Peyer's patch (tissue), 4 donors: Measurements from ENCODE around the gene GPR180. TPM values are rescaled to one million over a fixed set of nuclear protein-coding genes. Genes with fewer than 3 reads are reported as not detected.

Source experiments
- DNase-seq, 3 donors: peaks; one replicate each; pipeline ENCODE4 v3.0.0-alpha.2; 2017 to 2019
- H3K27ac ChIP-seq, 4 donors: fragments of 200-600 bp; sonication (generic); one replicate each; pipeline ENCODE4 v1.5.1; 2016 to 2019
- H3K27me3 ChIP-seq, 2 donors: fragments of 200-600 bp; sonication (generic); one replicate each; pipeline ENCODE4 v1.5.1; 2019
- H3K36me3 ChIP-seq, 3 donors: fragments of 200-600 bp; sonication (generic); one replicate each; pipeline ENCODE4 v1.5.1; 2016 to 2019
- H3K4me1 ChIP-seq, 4 donors: fragments of 200-600 bp; sonication (generic); one replicate each; pipeline ENCODE4 v1.5.1; 2016 to 2019
- H3K4me3 ChIP-seq, 4 donors: fragments of 200-600 bp; sonication (generic); 1 replicate in 3 of 4; 2 replicates in 1 of 4; pipeline ENCODE4 v1.5.1; 2016 to 2019; ENCODE audit warnings: mild to moderate bottlenecking in 1 of 4
- H3K9me3 ChIP-seq, 4 donors: fragments of 200-600 bp; sonication (generic); one replicate each; pipeline ENCODE4 v1.5.1; 2016 to 2019; ENCODE audit warnings: mild to moderate bottlenecking in 1 of 4
- CTCF ChIP-seq, 6 experiments: fragments of 450-650 bp in 4 of 6; fragments of 200-600 bp in 2 of 6; sonication (generic) in 1 of 6; IDR thresholded peaks; one replicate each; pipeline ENCODE4 v1.5.1; 2017 to 2019; ENCODE audit warnings: antibody characterized with exemption in 6 of 6, mild to moderate bottlenecking in 3 of 6, moderate library complexity in 1 of 6
- POLR2A ChIP-seq, 2 donors: fragments of 450-650 bp; IDR thresholded peaks; one replicate each; pipeline ENCODE4 v1.5.1; 2017; ENCODE audit warnings: antibody characterized with exemption in 2 of 2, mild to moderate bottlenecking in 2 of 2, moderate library complexity in 2 of 2
- small RNA-seq, 2 donors: library from RNA; depleted of rRNA; stranded (forward); fragments of <200 nt; gene quantifications; one replicate each; pipeline ENCODE3, GENCODE V24; 2016
- total RNA-seq, 4 donors: library from RNA; depleted of rRNA; stranded (reverse); fragments of >200 nt; gene quantifications; one replicate each; pipeline ENCODE4 v1.1.0, GENCODE V29; 2016

GPR180 gene
- total RNA-seq, 4 donors from 2014 or later: 1.8 to 5.0 (median 3.5) TPM

- Histone ChIP-seq H3K4me3 (no peak overlapping the region), H3K4me1 (no peaks in the 10 kb centered on the region), H3K36me3 (no peaks in the 10 kb centered on the region), H3K27me3 (no peaks in the 10 kb centered on the region), H3K9me3 (no peaks in the 10 kb centered on the region), H3K27ac (no peak overlapping the region)
- no peak for DNase-seq
- no peak for TF ChIP-seq CTCF (IDR thresholded peaks at IDR 0.05)
- no peak for TF ChIP-seq POLR2A (IDR thresholded peaks at IDR 0.05)
These were observed 77.2 kb downstream of the GPR180 start for GRCh38 chr13:94678845-94679244.

GRCh38 chr13:94679614-94680013 is 78.0 kb downstream of the GPR180 start:
- TF ChIP-seq POLR2A (IDR thresholded peaks at IDR 0.05) (no peak), CTCF (IDR thresholded peaks at IDR 0.05) (no peak)
- Histone ChIP-seq H3K9me3 (no peaks in the 10 kb centered on the region), H3K36me3 (no peaks in the 10 kb centered on the region), H3K27me3 (no peaks in the 10 kb centered on the region), H3K4me1 (no peaks in the 10 kb centered on the region), H3K27ac (no peak overlapping the region), H3K4me3 (no peak overlapping the region)
- DNase-seq: no peak

GRCh38 chr13:94682229-94682628 is 80.6 kb downstream of the GPR180 start:
- Histone ChIP-seq H3K36me3 (no peaks in the 10 kb centered on the region), H3K4me3 (no peak overlapping the region), H3K27me3 (no peaks in the 10 kb centered on the region), H3K27ac (no peak overlapping the region), H3K9me3 (no peaks in the 10 kb centered on the region), H3K4me1 (no peaks in the 10 kb centered on the region)
- TF ChIP-seq CTCF (IDR thresholded peaks at IDR 0.05) (no peak), POLR2A (IDR thresholded peaks at IDR 0.05) (no peak)
- no peak for DNase-seq

- Histone ChIP-seq H3K27me3 (no peaks in the 10 kb centered on the region), H3K4me1 (no peaks in the 10 kb centered on the region), H3K27ac (no peak overlapping the region), H3K36me3 (no peaks in the 10 kb centered on the region), H3K4me3 (no peak overlapping the region), H3K9me3 (no peaks in the 10 kb centered on the region)
- DNase-seq: no peak
- TF ChIP-seq CTCF (IDR thresholded peaks at IDR 0.05): no peak
- TF ChIP-seq POLR2A (IDR thresholded peaks at IDR 0.05): no peak
These were observed 81.8 kb downstream of the GPR180 start for GRCh38 chr13:94683409-94683808.

Small RNA genes lying within 50 kb of the gene (small RNA-seq; reads per million reads assigned to genes)
- gene RNA5SP36: 0 to 0.13 reads per million in 2 donors

Other genes starting within 250 kb of the GPR180 start
- gene DCT, start 122.2 kb upstream of the GPR180 start, total RNA-seq: not detected
- gene TGDS, start 5.7 kb upstream of the GPR180 start, total RNA-seq: 10 to 100 TPM in 2 of 4 donors, 1 to 10 TPM in 2; 4.9 to 30.5 (median 11.4) TPM
- gene SOX21, start 110.7 kb downstream of the GPR180 start, total RNA-seq: not detected